DOHH2 (cell line): ENCODE results near the gene SLC39A9.
"Not testable (repeated sequence)": the region's sequence is repeated elsewhere in the genome, so short reads cannot be mapped to it uniquely, and the experiment has no call there.

Experiments
- H3F3A ChIP-seq: fragments of 200-600 bp; sonication (generic), shearing (Covaris generic); 2 replicates; pipeline ENCODE4 v1.6.0; 2016; ENCODE audit warnings: antibody characterized with exemption, mild to moderate bottlenecking; ENCODE audit not compliant: control insufficient read depth, insufficient read depth
- H3K27ac ChIP-seq: fragments of 200-600 bp; sonication (generic); 2 replicates; pipeline ENCODE4 v1.5.1; 2014; ENCODE audit warnings: low read depth, mild to moderate bottlenecking, low read length, moderate library complexity
- H3K27me3 ChIP-seq: fragments of 200-600 bp; sonication (generic); 2 replicates; pipeline ENCODE4 v1.6.1; 2014; ENCODE audit warnings: mild to moderate bottlenecking, low read length, mixed read lengths; ENCODE audit not compliant: control insufficient read depth
- H3K36me3 ChIP-seq: fragments of 200-600 bp; sonication (generic); 2 replicates; pipeline ENCODE4 v1.6.1; 2014; ENCODE audit warnings: mild to moderate bottlenecking, low read length, moderate library complexity, mixed read lengths; ENCODE audit not compliant: control insufficient read depth
- H3K4me1 ChIP-seq: fragments of 200-600 bp; sonication (generic); 2 replicates; pipeline ENCODE4 v1.6.1; 2014; ENCODE audit warnings: mild to moderate bottlenecking, low read length, mixed read lengths; ENCODE audit not compliant: control insufficient read depth
- H3K4me2 ChIP-seq: fragments of 200-600 bp; sonication (generic); 2 replicates; pipeline ENCODE4 v1.6.0; 2014; ENCODE audit warnings: mild to moderate bottlenecking, low read length, moderate library complexity
- H3K4me3 ChIP-seq: fragments of 200-600 bp; sonication (generic); 2 replicates; pipeline ENCODE4 v1.5.1; 2014; ENCODE audit warnings: mild to moderate bottlenecking, low read length, mixed read lengths
- H3K79me2 ChIP-seq: fragments of 200-600 bp; sonication (generic); 2 replicates; pipeline ENCODE4 v1.6.1; 2014; ENCODE audit warnings: mild to moderate bottlenecking, low read length, mixed read lengths; ENCODE audit not compliant: control insufficient read depth
- H3K9me2 ChIP-seq: fragments of 200-600 bp; sonication (generic); replicated peaks from 2 replicates; pipeline ENCODE4 v1.6.1; 2014; ENCODE audit warnings: mild to moderate bottlenecking, low read length, mixed read lengths; ENCODE audit not compliant: control insufficient read depth
- H3K9me3 ChIP-seq: fragments of 200-600 bp; sonication (generic); 2 replicates; pipeline ENCODE4 v1.6.1; 2014; ENCODE audit warnings: antibody characterized with exemption, low read length, mixed read lengths; ENCODE audit not compliant: control insufficient read depth, insufficient read depth
- H4K20me1 ChIP-seq: fragments of 200-600 bp; sonication (generic); 2 replicates; pipeline ENCODE4 v1.6.0; 2014; ENCODE audit warnings: low read depth, mild to moderate bottlenecking, antibody characterized with exemption, low read length, moderate library complexity; ENCODE audit not compliant: control insufficient read depth, insufficient read depth
- CTCF ChIP-seq: fragments of 200-600 bp; sonication (generic); IDR thresholded peaks from one replicate; pipeline ENCODE4 v1.5.1; 2014; ENCODE audit warnings: antibody characterized with exemption, mild to moderate bottlenecking, low read depth, low read length; ENCODE audit not compliant: poor library complexity, severe bottlenecking
- EZH2phosphoT487 ChIP-seq: fragments of 200-600 bp; sonication (generic); IDR thresholded peaks from 2 replicates; pipeline ENCODE4 v1.6.1; 2017; ENCODE audit warnings: borderline replicate concordance, mild to moderate bottlenecking, antibody characterized with exemption, low read length, moderate library complexity, mixed read lengths

The SLC39A9 gene

GRCh38 chr14:69495341-69495921, 96.9 kb downstream of the SLC39A9 start:
- no peaks in the 10 kb centered on the region for H4K20me1 ChIP-seq
- H3K4me2 ChIP-seq = no peak overlapping the region
- H3K79me2 ChIP-seq = no peaks in the 10 kb centered on the region
- no peaks in the 10 kb centered on the region for H3K9me3 ChIP-seq
- no peak overlapping the region for H3K27ac ChIP-seq
- H3K4me1 ChIP-seq = no peaks in the 10 kb centered on the region
- peaks cover 5% of the 10 kb centered on the region; the same call in 1 of the 2 replicates for H3K27me3 ChIP-seq
- H3K4me3 ChIP-seq = no peak overlapping the region
- TF ChIP-seq CTCF (no peak), EZH2phosphoT487 (no peak)
- no peaks in the 10 kb centered on the region for H3K36me3 ChIP-seq
- no peaks in the 10 kb centered on the region for H3K9me2 ChIP-seq
- no peaks in the 10 kb centered on the region for H3F3A ChIP-seq

DNA sequence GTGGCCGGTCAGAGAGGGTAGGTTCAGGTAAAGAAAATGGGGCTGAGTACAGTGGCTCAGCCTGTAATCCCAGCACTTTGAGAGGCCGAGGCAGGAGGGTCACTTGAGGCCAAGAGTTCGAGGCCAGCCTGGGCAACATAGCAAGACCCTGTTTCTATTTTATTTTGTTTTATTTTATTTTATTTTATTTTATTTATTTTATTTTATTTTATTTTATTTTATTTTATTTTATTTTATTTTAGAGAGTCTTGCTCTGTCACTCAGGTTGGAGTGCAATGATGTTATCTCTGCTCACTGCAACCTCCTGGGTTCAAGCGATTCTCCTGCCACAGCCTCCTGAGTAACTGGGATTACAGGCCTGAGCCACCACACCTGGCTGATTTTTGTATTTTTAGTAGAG, 99.4 kb downstream of the SLC39A9 start:
- not testable (repeated sequence) for H3K27me3 ChIP-seq, H3K9me2 ChIP-seq, H3K4me1 ChIP-seq, H3F3A ChIP-seq, H3K27ac ChIP-seq, H4K20me1 ChIP-seq, H3K36me3 ChIP-seq, H3K4me3 ChIP-seq, H3K9me3 ChIP-seq, H3K79me2 ChIP-seq, H3K4me2 ChIP-seq

DNA sequence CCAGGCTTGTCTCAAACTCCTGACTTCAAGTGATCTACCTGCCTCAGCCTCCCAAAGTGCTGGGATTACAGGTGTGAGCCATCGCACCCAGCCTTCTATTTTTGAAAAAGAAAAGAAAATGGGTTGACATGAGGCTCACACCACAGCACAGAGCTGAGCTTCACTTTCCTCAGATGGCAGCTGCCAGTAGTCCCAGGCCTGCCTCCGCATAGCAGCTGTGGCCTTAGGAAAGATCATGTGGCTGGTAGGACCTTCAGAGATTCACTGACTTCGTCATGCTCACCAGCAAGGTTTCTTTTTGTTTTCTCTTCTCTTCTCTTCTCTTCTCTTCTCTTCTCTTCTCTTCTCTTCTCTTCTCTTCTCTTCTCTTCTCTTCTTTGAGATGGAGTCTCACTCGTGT, 99.8 kb downstream of the SLC39A9 start:
- H3K9me3 ChIP-seq, H3K9me2 ChIP-seq, H3K4me1 ChIP-seq, H3K4me3 ChIP-seq, H3F3A ChIP-seq, H3K27ac ChIP-seq, H4K20me1 ChIP-seq, H3K27me3 ChIP-seq, H3K79me2 ChIP-seq, H3K36me3 ChIP-seq, H3K4me2 ChIP-seq: not testable (repeated sequence)

- Histone ChIP-seq H3K27ac (no peak overlapping the region), H4K20me1 (no peaks in the 10 kb centered on the region)
Observed at GRCh38 chr14:69499436-69499835, 100.9 kb downstream of the SLC39A9 start.

More at GRCh38 chr14:69499436-69499835, 100.9 kb downstream of the SLC39A9 start:
- Histone ChIP-seq H3K4me2 (no peak overlapping the region), H3F3A (no peaks in the 10 kb centered on the region), H3K9me2 (no peaks in the 10 kb centered on the region), H3K36me3 (no peaks in the 10 kb centered on the region), H3K79me2 (no peaks in the 10 kb centered on the region), H3K9me3 (no peaks in the 10 kb centered on the region), H3K4me3 (no peak overlapping the region), H3K4me1 (no peaks in the 10 kb centered on the region), H3K27me3 (no peaks in the 10 kb centered on the region)
- no peak for TF ChIP-seq EZH2phosphoT487
- no peak for TF ChIP-seq CTCF
